HFFc6 (cell line): ENCODE results near the gene GTF2E1. TPM values are rescaled to one million over a fixed set of nuclear protein-coding genes. Genes with fewer than 3 reads are reported as not detected.
A peak's percentile ranks its signal among the peaks of the same experiment; 100 is the strongest.

Experiments
- DNase-seq: peaks from one replicate; pipeline ENCODE4 v3.0.0-alpha.2; 2018
- H3K27ac Mint-ChIP-seq: 2 replicates; pipeline ENCODE4 v1.8.0; 2020; ENCODE audit warnings: mild to moderate bottlenecking, mixed read lengths
- H3K27me3 Mint-ChIP-seq: 2 replicates; pipeline ENCODE4 v1.8.0; 2021; ENCODE audit warnings: mild to moderate bottlenecking, moderate library complexity, mixed read lengths; ENCODE audit not compliant: insufficient read depth
- H3K36me3 Mint-ChIP-seq: 2 replicates; pipeline ENCODE4 v1.8.0; 2021; ENCODE audit warnings: low read depth, mixed read lengths
- H3K4me1 Mint-ChIP-seq: 2 replicates; pipeline ENCODE4 v1.8.0; 2020; ENCODE audit warnings: low read depth, mixed read lengths
- H3K4me3 Mint-ChIP-seq: 2 replicates; pipeline ENCODE4 v1.8.0; 2020; ENCODE audit warnings: mild to moderate bottlenecking, moderate library complexity, mixed read lengths
- H3K9me3 Mint-ChIP-seq: 2 replicates; pipeline ENCODE4 v1.8.0; 2020; ENCODE audit warnings: mild to moderate bottlenecking, mixed read lengths
- CTCF ChIP-seq: fragments of 200-600 bp; sonication (generic); IDR thresholded peaks from 2 replicates; pipeline ENCODE4 v1.5.0; 2021; ENCODE audit warnings: antibody characterized with exemption, mild to moderate bottlenecking
- total RNA-seq, 6 experiments: library from RNA; stranded (reverse); fragmentation: NEBNext Ultra II Directional; extraction: Animal tissue kit (Norgen Biotek cat#: 25700); gene quantifications; 2 replicates in 1 of 6; 3 replicates in 5 of 6; pipeline ENCODE4 v1.2.3, GENCODE V29; 2021

The GTF2E1 gene
- total RNA-seq, 6 experiments from 2014 or later = 28.6 to 35.7 (median 29.9) TPM

GRCh38 chr3:120741320-120741719 lies 1.2 kb upstream of the GTF2E1 start:
- H3K4me3 Mint-ChIP-seq = peak overlapping the region; percentile 91
- no peaks in the 10 kb centered on the region; the same call in 1 of the 2 replicates for H3K27me3 Mint-ChIP-seq
- DNase-seq = no peak
- H3K4me1 Mint-ChIP-seq = peaks cover 39% of the 10 kb centered on the region
- H3K36me3 Mint-ChIP-seq = peaks cover 51% of the 10 kb centered on the region
- TF ChIP-seq CTCF = no peak
- H3K9me3 Mint-ChIP-seq = peaks cover 14% of the 10 kb centered on the region
- peak overlapping the region; percentile 51; the same call in 1 of the 2 replicates for H3K27ac Mint-ChIP-seq

- peak overlapping the region; percentile 91 for H3K4me3 Mint-ChIP-seq
- DNase-seq = no peak
- H3K36me3 Mint-ChIP-seq = peaks cover 53% of the 10 kb centered on the region
- no peaks in the 10 kb centered on the region; the same call in 1 of the 2 replicates for H3K27me3 Mint-ChIP-seq
- H3K4me1 Mint-ChIP-seq = peaks cover 39% of the 10 kb centered on the region
- no peak for TF ChIP-seq CTCF
- peaks cover 11% of the 10 kb centered on the region for H3K9me3 Mint-ChIP-seq
- H3K27ac Mint-ChIP-seq = peak overlapping the region; percentile 85
Measured at GRCh38 chr3:120741837-120742197, 727 bp upstream of the GTF2E1 start.

- DNase-seq = no peak
- no peaks in the 10 kb centered on the region; the same call in 1 of the 2 replicates for H3K27me3 Mint-ChIP-seq
- H3K4me1 Mint-ChIP-seq = peaks cover 39% of the 10 kb centered on the region
- H3K36me3 Mint-ChIP-seq = peaks cover 49% of the 10 kb centered on the region
- H3K27ac Mint-ChIP-seq = peak overlapping the region; percentile 85
- no peak for TF ChIP-seq CTCF
- peak overlapping the region; percentile 91 for H3K4me3 Mint-ChIP-seq
- peaks cover 8% of the 10 kb centered on the region for H3K9me3 Mint-ChIP-seq
Measured at GRCh38 chr3:120742849-120743365, 363 bp downstream of the GTF2E1 start.

GRCh38 chr3:120743556-120744195 lies 1.1 kb downstream of the GTF2E1 start:
- Mint-ChIP-seq H3K36me3 (peaks cover 41% of the 10 kb centered on the region), H3K9me3 (peaks cover 8% of the 10 kb centered on the region), H3K4me1 (peaks cover 39% of the 10 kb centered on the region), H3K27me3 (no peaks in the 10 kb centered on the region; the same call in 1 of the 2 replicates), H3K4me3 (peak overlapping the region; percentile 91), H3K27ac (peak overlapping the region; percentile 85)
- TF ChIP-seq CTCF = no peak
- DNase-seq = no peak

- Mint-ChIP-seq H3K9me3 (peaks cover 8% of the 10 kb centered on the region), H3K27me3 (no peaks in the 10 kb centered on the region; the same call in 1 of the 2 replicates), H3K4me1 (peaks cover 49% of the 10 kb centered on the region), H3K27ac (peak overlapping the region; percentile 85; the same call in 1 of the 2 replicates), H3K36me3 (peaks cover 41% of the 10 kb centered on the region), H3K4me3 (no peak overlapping the region)
- DNase-seq = no peak
- TF ChIP-seq CTCF = no peak
Measured at GRCh38 chr3:120745466-120745865, 2.9 kb downstream of the GTF2E1 start.
